ENCODE data around the gene RNU5D-1.
A peak's percentile ranks its signal among the peaks of the same experiment; 100 is the strongest.

RNU5D-1 gene

GRCh38 chr1:44714944-44715571, 15.9 kb downstream of the RNU5D-1 start:
- Histone ChIP-seq H3K79me2 (ENCODE audit: insufficient read depth, low read depth) (no peaks in the 10 kb centered on the region), H3K36me3 (ENCODE audit: insufficient read depth) (no peaks in the 10 kb centered on the region), H3K9ac (peak overlapping the region; percentile 9; the same call in 1 of the 2 replicates), H2AFZ (ENCODE audit: low read depth) (peak overlapping the region; percentile 66), H3K27ac (peak overlapping the region; percentile 28; the same call in 1 of the 2 replicates), H3K27me3 (ENCODE audit: insufficient read depth, low read depth) (peaks cover 3% of the 10 kb centered on the region; the same call in 1 of the 2 replicates), H4K20me1 (ENCODE audit: insufficient read depth) (no peaks in the 10 kb centered on the region), H3K4me2 (peak overlapping the region; percentile 56; the same call in 1 of the 2 replicates), H3K4me3 (IDR thresholded peaks at IDR 0.05; ENCODE audit: insufficient read depth, low read depth, low read length) (no peak overlapping the region), H3K4me1 (ENCODE audit: low read depth, poor library complexity, severe bottlenecking) (peaks cover 58% of the 10 kb centered on the region)
- TF ChIP-seq, protein P1, sequence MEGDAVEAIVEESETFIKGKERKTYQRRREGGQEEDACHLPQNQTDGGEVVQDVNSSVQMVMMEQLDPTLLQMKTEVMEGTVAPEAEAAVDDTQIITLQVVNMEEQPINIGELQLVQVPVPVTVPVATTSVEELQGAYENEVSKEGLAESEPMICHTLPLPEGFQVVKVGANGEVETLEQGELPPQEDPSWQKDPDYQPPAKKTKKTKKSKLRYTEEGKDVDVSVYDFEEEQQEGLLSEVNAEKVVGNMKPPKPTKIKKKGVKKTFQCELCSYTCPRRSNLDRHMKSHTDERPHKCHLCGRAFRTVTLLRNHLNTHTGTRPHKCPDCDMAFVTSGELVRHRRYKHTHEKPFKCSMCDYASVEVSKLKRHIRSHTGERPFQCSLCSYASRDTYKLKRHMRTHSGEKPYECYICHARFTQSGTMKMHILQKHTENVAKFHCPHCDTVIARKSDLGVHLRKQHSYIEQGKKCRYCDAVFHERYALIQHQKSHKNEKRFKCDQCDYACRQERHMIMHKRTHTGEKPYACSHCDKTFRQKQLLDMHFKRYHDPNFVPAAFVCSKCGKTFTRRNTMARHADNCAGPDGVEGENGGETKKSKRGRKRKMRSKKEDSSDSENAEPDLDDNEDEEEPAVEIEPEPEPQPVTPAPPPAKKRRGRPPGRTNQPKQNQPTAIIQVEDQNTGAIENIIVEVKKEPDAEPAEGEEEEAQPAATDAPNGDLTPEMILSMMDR (conservative IDR thresholded peaks at IDR 0.05; ENCODE audit: low read depth, low read length), result peak; percentile 91

GRCh38 chr1:44714532-44714931, 16.4 kb downstream of the RNU5D-1 start:
- Histone ChIP-seq H3K36me3 (ENCODE audit: insufficient read depth) (no peaks in the 10 kb centered on the region), H3K4me2 (peak overlapping the region; percentile 56; the same call in 1 of the 2 replicates), H3K27ac (peak overlapping the region; percentile 28; the same call in 1 of the 2 replicates), H3K4me3 (IDR thresholded peaks at IDR 0.05; ENCODE audit: insufficient read depth, low read depth, low read length) (no peak overlapping the region), H3K9ac (peak overlapping the region; percentile 9; the same call in 1 of the 2 replicates), H3K27me3 (ENCODE audit: insufficient read depth, low read depth) (peaks cover 3% of the 10 kb centered on the region; the same call in 1 of the 2 replicates), H3K79me2 (ENCODE audit: insufficient read depth, low read depth) (no peaks in the 10 kb centered on the region), H3K4me1 (ENCODE audit: low read depth, poor library complexity, severe bottlenecking) (peaks cover 55% of the 10 kb centered on the region), H4K20me1 (ENCODE audit: insufficient read depth) (no peaks in the 10 kb centered on the region), H2AFZ (ENCODE audit: low read depth) (peak overlapping the region; percentile 66)
- TF ChIP-seq, protein P1 (conservative IDR thresholded peaks at IDR 0.05; ENCODE audit: low read depth, low read length), result no peak

DNA sequence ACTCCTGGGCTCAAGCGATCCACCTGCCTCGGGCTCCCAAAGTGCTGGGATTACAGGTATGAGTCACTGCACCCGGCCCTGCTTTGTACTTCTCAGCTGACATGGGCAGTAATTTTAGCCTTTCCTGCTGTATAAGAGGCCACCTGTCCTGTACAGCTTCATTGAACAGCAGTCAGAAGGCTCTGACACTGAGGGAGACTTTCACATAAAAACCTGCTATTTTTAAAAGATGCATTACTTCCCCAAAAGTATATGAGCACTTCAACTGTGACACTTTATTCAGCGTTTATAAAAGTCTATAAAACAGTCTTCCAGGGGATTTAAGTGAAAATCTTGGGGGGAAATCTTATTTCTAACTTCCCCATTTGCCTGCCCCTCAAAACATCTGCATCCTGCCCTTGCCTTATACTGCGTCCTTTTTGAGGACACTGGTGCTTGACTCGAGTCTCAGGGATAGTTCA, 17.6 kb downstream of the RNU5D-1 start:
- Histone ChIP-seq H3K36me3 (ENCODE audit: insufficient read depth) (no peaks in the 10 kb centered on the region), H3K4me1 (ENCODE audit: low read depth, poor library complexity, severe bottlenecking) (peaks cover 49% of the 10 kb centered on the region), H4K20me1 (ENCODE audit: insufficient read depth) (no peaks in the 10 kb centered on the region), H2AFZ (ENCODE audit: low read depth) (peak overlapping the region; percentile 48; the same call in 1 of the 2 replicates), H3K4me3 (IDR thresholded peaks at IDR 0.05; ENCODE audit: insufficient read depth, low read depth, low read length) (no peak overlapping the region), H3K4me2 (peak overlapping the region; percentile 49; the same call in 1 of the 2 replicates), H3K27me3 (ENCODE audit: insufficient read depth, low read depth) (peaks cover 3% of the 10 kb centered on the region; the same call in 1 of the 2 replicates), H3K9ac (no peak overlapping the region), H3K79me2 (ENCODE audit: insufficient read depth, low read depth) (no peaks in the 10 kb centered on the region), H3K27ac (no peak overlapping the region; the same call in 1 of the 2 replicates)
- TF ChIP-seq, protein P1 (conservative IDR thresholded peaks at IDR 0.05; ENCODE audit: low read depth, low read length), result no peak

DNA sequence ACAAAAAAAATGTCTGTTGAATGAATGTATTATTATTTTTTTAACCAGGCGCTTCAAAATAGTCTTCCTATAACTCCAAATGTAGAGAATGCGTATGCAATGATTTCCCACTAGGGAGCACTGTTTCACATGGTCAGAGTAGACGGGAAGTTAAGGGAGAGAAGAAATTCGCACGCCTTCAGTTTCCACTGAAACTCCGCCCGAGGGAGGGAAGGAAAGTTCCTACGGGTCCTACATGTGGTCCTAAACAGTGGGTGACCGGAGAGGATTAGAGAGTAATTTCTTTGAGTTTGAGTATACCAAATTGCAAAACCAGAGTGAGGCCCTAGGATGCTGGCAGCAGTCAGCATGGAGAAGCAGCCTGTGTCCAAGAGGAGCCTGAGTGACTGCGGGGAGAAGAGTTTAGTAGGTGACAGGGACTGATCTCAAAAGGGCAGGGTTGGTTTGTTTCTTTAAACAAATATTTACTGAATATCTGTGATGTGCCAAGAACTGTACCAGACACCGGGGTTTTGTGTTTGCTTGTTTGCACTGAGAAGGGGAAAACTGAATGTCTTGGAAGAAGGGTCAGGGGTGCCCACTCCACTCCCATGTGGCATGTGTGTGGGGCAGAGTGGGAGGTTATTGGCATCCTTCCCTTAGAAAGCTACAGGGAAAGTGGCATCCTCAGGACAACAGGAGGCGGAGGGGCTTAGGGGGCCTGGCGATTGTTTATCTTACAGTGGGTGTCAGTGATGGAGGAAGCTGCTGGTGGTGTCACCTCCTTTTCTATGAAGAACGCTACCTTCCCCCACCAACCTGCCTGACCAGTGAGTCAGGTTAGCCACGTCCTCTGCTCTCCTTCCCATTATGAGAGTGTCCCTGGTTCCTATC, 22.8 kb downstream of the RNU5D-1 start:
- Histone ChIP-seq H3K27me3 (ENCODE audit: insufficient read depth, low read depth) (peaks cover 3% of the 10 kb centered on the region; the same call in 1 of the 2 replicates), H3K4me1 (ENCODE audit: low read depth, poor library complexity, severe bottlenecking) (peaks cover 17% of the 10 kb centered on the region), H3K36me3 (ENCODE audit: insufficient read depth) (no peaks in the 10 kb centered on the region), H3K79me2 (ENCODE audit: insufficient read depth, low read depth) (no peaks in the 10 kb centered on the region), H3K9ac (0 out of 2 replicates have a peak overlapping the region, but pooled peaks have one; percentile 22), H3K4me2 (peak overlapping the region; percentile 57; the same call in 1 of the 2 replicates), H3K4me3 (IDR thresholded peaks at IDR 0.05; ENCODE audit: insufficient read depth, low read depth, low read length) (no peak overlapping the region), H3K27ac (no peak overlapping the region), H2AFZ (ENCODE audit: low read depth) (peak overlapping the region; percentile 87; the same call in 1 of the 2 replicates), H4K20me1 (ENCODE audit: insufficient read depth) (no peaks in the 10 kb centered on the region; the same call in 1 of the 2 replicates)
- TF ChIP-seq, protein P1 (conservative IDR thresholded peaks at IDR 0.05; ENCODE audit: low read depth, low read length), result peak; percentile 80
